ES-I3 (cell line): ENCODE results near the gene DDX50.
"Not testable (repeated sequence)": the region's sequence is repeated elsewhere in the genome, so short reads cannot be mapped to it uniquely, and the experiment has no call there.

Experiments
- H3K36me3 ChIP-seq: 2 replicates; pipeline ENCODE4 v1.6.1; 2013; ENCODE audit warnings: mild to moderate bottlenecking, low read length, control low read depth, moderate library complexity; ENCODE audit not compliant: insufficient read depth
- H3K4me1 ChIP-seq: 2 replicates; pipeline ENCODE4 v1.6.1; 2013; ENCODE audit warnings: mild to moderate bottlenecking, control low read depth, low read length; ENCODE audit not compliant: insufficient read depth
- H3K9ac ChIP-seq: 2 replicates; pipeline ENCODE4 v1.6.1; 2013; ENCODE audit warnings: low read depth, mild to moderate bottlenecking, low read length, moderate library complexity
- H3K9me3 ChIP-seq: 2 replicates; pipeline ENCODE4 v1.6.1; 2013; ENCODE audit warnings: mild to moderate bottlenecking, low read length, moderate library complexity; ENCODE audit not compliant: control insufficient read depth, insufficient read depth

The DDX50 gene

GRCh38 chr10:68877482-68878110 is 23.5 kb upstream of the DDX50 start:
- Histone ChIP-seq H3K9ac (no peak overlapping the region), H3K36me3 (no peaks in the 10 kb centered on the region)

GRCh38 chr10:68878496-68878895 is 22.6 kb upstream of the DDX50 start:
- Histone ChIP-seq H3K36me3 (no peaks in the 10 kb centered on the region), H3K9me3 (no peaks in the 10 kb centered on the region), H3K9ac (no peak overlapping the region), H3K4me1 (peaks cover 17% of the 10 kb centered on the region)

More at GRCh38 chr10:68877482-68878110, 23.5 kb upstream of the DDX50 start:
- Histone ChIP-seq H3K4me1 (peaks cover 17% of the 10 kb centered on the region), H3K9me3 (no peaks in the 10 kb centered on the region)

GRCh38 chr10:68879628-68880027 is 21.5 kb upstream of the DDX50 start:
- no peak overlapping the region for H3K9ac ChIP-seq
- H3K36me3 ChIP-seq, result no peaks in the 10 kb centered on the region
- H3K4me1 ChIP-seq, result peaks cover 17% of the 10 kb centered on the region
- no peaks in the 10 kb centered on the region for H3K9me3 ChIP-seq

GRCh38 chr10:68880181-68880580 is 20.9 kb upstream of the DDX50 start:
- H3K9me3 ChIP-seq, result no peaks in the 10 kb centered on the region
- peaks cover 17% of the 10 kb centered on the region for H3K4me1 ChIP-seq
- H3K9ac ChIP-seq, result no peak overlapping the region
- H3K36me3 ChIP-seq, result no peaks in the 10 kb centered on the region

GRCh38 chr10:68895041-68895440 is 6.1 kb upstream of the DDX50 start:
- Histone ChIP-seq H3K9ac (no peak overlapping the region), H3K4me1 (no peaks in the 10 kb centered on the region), H3K36me3 (no peaks in the 10 kb centered on the region), H3K9me3 (no peaks in the 10 kb centered on the region)

- H3K9ac ChIP-seq, result no peak overlapping the region
- H3K36me3 ChIP-seq, result no peaks in the 10 kb centered on the region
- no peaks in the 10 kb centered on the region for H3K4me1 ChIP-seq
- no peaks in the 10 kb centered on the region for H3K9me3 ChIP-seq
Measured at GRCh38 chr10:68897336-68897741, 3.8 kb upstream of the DDX50 start.

GRCh38 chr10:68899186-68899745 is 1.8 kb upstream of the DDX50 start:
- Histone ChIP-seq H3K36me3 (no peaks in the 10 kb centered on the region), H3K4me1 (no peaks in the 10 kb centered on the region), H3K9me3 (no peaks in the 10 kb centered on the region), H3K9ac (no peak overlapping the region)

GRCh38 chr10:68900427-68901104 is 549 bp upstream of the DDX50 start:
- Histone ChIP-seq H3K9me3 (no peaks in the 10 kb centered on the region), H3K9ac (peak overlapping the region; percentile 85), H3K4me1 (no peaks in the 10 kb centered on the region), H3K36me3 (no peaks in the 10 kb centered on the region)

GRCh38 chr10:68902382-68902781 is 1.3 kb downstream of the DDX50 start:
- Histone ChIP-seq H3K9ac (peak overlapping the region; percentile 85; the same call in 1 of the 2 replicates), H3K36me3 (no peaks in the 10 kb centered on the region), H3K4me1 (no peaks in the 10 kb centered on the region), H3K9me3 (no peaks in the 10 kb centered on the region)

- Histone ChIP-seq H3K9me3 (no peaks in the 10 kb centered on the region), H3K4me1 (no peaks in the 10 kb centered on the region), H3K36me3 (peaks cover 5% of the 10 kb centered on the region; the same call in 1 of the 2 replicates), H3K9ac (no peak overlapping the region)
Measured at GRCh38 chr10:68924593-68924992, 23.5 kb downstream of the DDX50 start.

GRCh38 chr10:68925489-68925888 is 24.4 kb downstream of the DDX50 start:
- Histone ChIP-seq H3K9me3 (no peaks in the 10 kb centered on the region), H3K9ac (no peak overlapping the region), H3K4me1 (no peaks in the 10 kb centered on the region), H3K36me3 (no peaks in the 10 kb centered on the region)

- not testable (repeated sequence) for H3K9ac ChIP-seq, H3K4me1 ChIP-seq, H3K36me3 ChIP-seq, H3K9me3 ChIP-seq
Measured at GRCh38 chr10:68929157-68929556, 28.0 kb downstream of the DDX50 start.

- not testable (repeated sequence) for H3K4me1 ChIP-seq, H3K9ac ChIP-seq, H3K36me3 ChIP-seq, H3K9me3 ChIP-seq
Measured at GRCh38 chr10:68929888-68930287, 28.8 kb downstream of the DDX50 start.

GRCh38 chr10:68932860-68933259 is 31.7 kb downstream of the DDX50 start:
- H3K9ac ChIP-seq, H3K4me1 ChIP-seq, H3K9me3 ChIP-seq, H3K36me3 ChIP-seq: not testable (repeated sequence)

GRCh38 chr10:68934994-68935393 is 33.9 kb downstream of the DDX50 start:
- H3K4me1 ChIP-seq, result no peaks in the 10 kb centered on the region
- peaks cover 13% of the 10 kb centered on the region for H3K36me3 ChIP-seq
- no peak overlapping the region for H3K9ac ChIP-seq
- H3K9me3 ChIP-seq, result no peaks in the 10 kb centered on the region
